Common myeloid progenitor, CD34-positive (primary cell): ENCODE measurements around the gene PPP1R16B.

Source experiments
- CTCF ChIA-PET: fragments of 350-600 bp; sonication (Branson Sonifier 250); formaldehyde crosslinking; loops from one replicate; lab custom pipeline; 2021; ENCODE audit warnings: antibody characterized with exemption; lab: Charles Lee
- POLR2A ChIA-PET: fragments of 350-600 bp; sonication (Branson Sonifier 250); formaldehyde crosslinking; loops from one replicate; lab custom pipeline; 2021; ENCODE audit warnings: antibody characterized with exemption; lab: Charles Lee
- DNase-seq, 3 donors: peaks; one replicate each; pipeline versions ENCODE4 v3.0.0 to v3.0.0-alpha.2; 2013
- H3K27ac ChIP-seq, 2 experiments: 1 replicate in 1 of 2; 2 replicates in 1 of 2; pipeline ENCODE4 v1.7.0; 2013; ENCODE audit warnings: inconsistent platforms in 2 of 2, low read length in 2 of 2, mild to moderate bottlenecking in 2 of 2, low read depth in 1 of 2, moderate library complexity in 1 of 2; ENCODE audit not compliant: severe bottlenecking in 2 of 2, insufficient read depth in 1 of 2, poor library complexity in 1 of 2
- H3K27me3 ChIP-seq, 5 experiments: replicated peaks in 2 of 5; 1 replicate in 3 of 5; 2 replicates in 2 of 5; pipeline versions ENCODE4 v1.6.1 to v1.7.0; 2013; ENCODE audit warnings: low read length in 4 of 5, mild to moderate bottlenecking in 2 of 5, moderate library complexity in 2 of 5, inconsistent platforms in 1 of 5; ENCODE audit not compliant: insufficient read depth in 5 of 5, control insufficient read depth in 4 of 5
- H3K36me3 ChIP-seq, 4 experiments: 1 replicate in 2 of 4; 2 replicates in 2 of 4; pipeline versions ENCODE4 v1.6.1 to v1.7.0; 2013; ENCODE audit warnings: low read length in 3 of 4, control low read depth in 1 of 4, mild to moderate bottlenecking in 1 of 4; ENCODE audit not compliant: control insufficient read depth in 4 of 4, insufficient read depth in 4 of 4
- H3K4me1 ChIP-seq, 4 experiments: 1 replicate in 3 of 4; 2 replicates in 1 of 4; pipeline versions ENCODE4 v1.6.1 to v1.7.1; 2013; ENCODE audit warnings: low read length in 3 of 4, mild to moderate bottlenecking in 3 of 4, control low read depth in 1 of 4, inconsistent platforms in 1 of 4, moderate library complexity in 1 of 4; ENCODE audit not compliant: control insufficient read depth in 4 of 4, insufficient read depth in 4 of 4; ENCODE audit errors: control extremely low read depth in 1 of 4
- H3K4me3 ChIP-seq, 7 experiments: 1 replicate in 4 of 7; 2 replicates in 3 of 7; pipeline versions ENCODE4 v1.5.1 to v1.7.0; 2013; ENCODE audit warnings: mild to moderate bottlenecking in 7 of 7, low read length in 6 of 7, moderate library complexity in 6 of 7, inconsistent platforms in 2 of 7, low read depth in 2 of 7, control low read depth in 1 of 7; ENCODE audit not compliant: insufficient read depth in 4 of 7, control insufficient read depth in 1 of 7; ENCODE audit errors: extremely low read depth in 1 of 7
- H3K9me3 ChIP-seq, 5 experiments: 1 replicate in 4 of 5; 2 replicates in 1 of 5; pipeline versions ENCODE4 v1.6.1 to v1.7.1; 2013; ENCODE audit warnings: low read length in 4 of 5, mild to moderate bottlenecking in 2 of 5, inconsistent platforms in 1 of 5, low read depth in 1 of 5, moderate library complexity in 1 of 5; ENCODE audit not compliant: control insufficient read depth in 4 of 5, insufficient read depth in 2 of 5; ENCODE audit errors: control extremely low read depth in 1 of 5
- WGBS: methylation state at CpG from one replicate; pipeline ENCODE4 v1.1.5; 2013; ENCODE audit not compliant: insufficient coverage; 5-methylcytosine and 5-hydroxymethylcytosine counted together

PPP1R16B gene

GRCh38 chr20:38895098-38895949 is 89.8 kb downstream of the PPP1R16B start:
- peaks cover 0 to 3% (median 0%) of the 10 kb centered on the region in 4 experiments for H3K36me3 ChIP-seq
- CTCF ChIA-PET = interaction anchor here (0.8 to 1.8 kb wide), 9 partner anchors 10 to 88 kb away, joined by 3 to 8 read pairs (median 4); no protein-coding TSS in a partner anchor
- H3K9me3 ChIP-seq = no peaks in the 10 kb centered on the region
- peaks cover 0 to 9% (median 3%) of the 10 kb centered on the region in 4 experiments for H3K4me1 ChIP-seq
- no peak overlapping the region for H3K4me3 ChIP-seq
- no peak for DNase-seq
- no peaks in the 10 kb centered on the region for H3K27me3 ChIP-seq
- H3K27ac ChIP-seq = no peak overlapping the region
- 94% methylated on average over 8 of the region's 9 CpGs for WGBS
- POLR2A ChIA-PET = interaction anchor here (0.6 kb wide), 1 partner anchor 131 kb away, joined by 3 read pairs; no protein-coding TSS in a partner anchor

GRCh38 chr20:38896009-38896594 is 90.6 kb downstream of the PPP1R16B start:
- Histone ChIP-seq H3K9me3 (no peaks in the 10 kb centered on the region), H3K4me1 (peaks cover 0 to 9% (median 8%) of the 10 kb centered on the region in 4 experiments), H3K4me3 (no peak overlapping the region), H3K27me3 (no peaks in the 10 kb centered on the region), H3K27ac (no peak overlapping the region), H3K36me3 (peaks cover 0 to 6% (median 0%) of the 10 kb centered on the region in 4 experiments)
- ChIA-PET POLR2A (no interaction called here), CTCF (interaction anchor here (1.3 to 1.8 kb wide), 2 partner anchors 16 to 56 kb away, joined by 6 to 8 read pairs; no protein-coding TSS in a partner anchor)
- DNase-seq = no peak

DNA sequence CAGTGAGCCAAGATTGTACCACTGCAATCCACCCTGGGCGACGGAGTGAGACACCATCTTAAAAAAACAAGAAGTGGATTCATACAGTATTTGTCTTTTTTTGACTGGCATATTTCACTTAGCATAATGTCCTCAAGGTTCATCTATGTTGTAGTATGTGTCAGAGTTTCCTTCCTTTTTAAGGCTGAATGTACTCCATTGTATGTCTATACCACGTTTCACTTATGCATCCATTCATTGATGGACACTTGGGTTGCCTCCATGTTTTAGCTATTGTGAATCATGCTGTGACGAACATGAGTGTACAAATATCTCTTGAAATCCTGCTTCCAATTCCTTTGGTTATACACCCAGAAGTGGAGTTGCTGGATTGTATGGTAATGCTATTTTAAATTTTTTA is 91.8 kb downstream of the PPP1R16B start:
- Histone ChIP-seq H3K4me3 (no peak overlapping the region), H3K27ac (no peak overlapping the region), H3K9me3 (no peaks in the 10 kb centered on the region), H3K27me3 (no peaks in the 10 kb centered on the region), H3K36me3 (peaks cover 0 to 10% (median 0%) of the 10 kb centered on the region in 4 experiments), H3K4me1 (peaks cover 0 to 9% (median 7%) of the 10 kb centered on the region in 4 experiments)
- WGBS = no CpG with 5 or more reads among the region's 4 CpGs
- DNase-seq = no peak
- ChIA-PET CTCF (interaction anchor here (1.2 kb wide), 1 partner anchor 56 kb away, joined by 3 read pairs; no protein-coding TSS in a partner anchor), POLR2A (no interaction called here)

DNA sequence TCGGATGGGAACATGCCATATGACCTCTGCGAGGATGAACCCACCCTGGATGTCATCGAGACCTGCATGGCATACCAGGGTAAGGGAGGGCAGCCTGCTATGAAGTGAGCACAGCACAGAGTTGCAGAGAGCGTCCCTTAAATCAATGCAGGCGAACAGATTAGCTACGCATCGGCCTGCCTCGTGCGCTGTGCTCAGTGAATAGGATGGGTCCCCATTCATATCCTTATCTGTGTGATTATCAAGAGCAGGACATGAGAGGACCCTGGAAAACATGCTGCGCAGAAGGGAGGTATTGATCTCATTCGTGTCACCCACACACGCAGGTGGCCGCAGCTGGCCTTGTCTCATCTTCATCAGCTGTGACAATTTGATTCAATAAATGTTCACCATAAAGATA is 95.1 kb downstream of the PPP1R16B start:
- H3K27ac ChIP-seq = no peak overlapping the region
- POLR2A ChIA-PET = no interaction called here

GRCh38 chr20:38902601-38903000 is 97.1 kb downstream of the PPP1R16B start:
- Histone ChIP-seq H3K36me3 (peaks cover 4 to 45% (median 11%) of the 10 kb centered on the region in 4 experiments), H3K4me3 (no peak overlapping the region)
- POLR2A ChIA-PET = no interaction called here

More for the DNA sequence above, 95.1 kb downstream of the PPP1R16B start:
- CTCF ChIA-PET = interaction anchor here (1.5 kb wide), 1 partner anchor 11 kb away, joined by 4 read pairs; no protein-coding TSS in a partner anchor
- Histone ChIP-seq H3K4me3 (no peak overlapping the region), H3K9me3 (peaks cover 0 to 10% (median 0%) of the 10 kb centered on the region in 5 experiments), H3K36me3 (peaks cover 4 to 38% (median 7%) of the 10 kb centered on the region in 4 experiments), H3K27me3 (no peaks in the 10 kb centered on the region), H3K4me1 (peaks cover 0 to 9% (median 2%) of the 10 kb centered on the region in 4 experiments)
- 97% methylated on average over 9 of the region's 13 CpGs for WGBS
- DNase-seq = no peak

DNA sequence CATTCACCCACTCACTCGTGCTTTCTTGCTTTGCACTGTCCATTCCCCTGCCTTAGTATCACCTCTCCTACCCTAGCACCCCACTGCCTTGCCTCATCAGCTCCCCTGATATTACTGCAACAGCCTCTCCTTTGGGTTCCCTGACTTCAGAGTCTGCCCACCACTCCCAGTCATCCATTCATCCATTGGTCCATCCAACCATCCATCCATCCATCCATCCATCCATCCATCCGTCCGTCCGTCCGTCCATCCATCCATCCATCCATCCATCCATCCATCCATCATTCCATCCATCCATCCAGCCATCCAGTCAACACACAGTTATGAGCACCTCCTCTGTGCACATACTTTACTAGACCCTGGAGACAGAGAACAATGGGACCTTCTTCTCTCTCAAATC is 97.8 kb downstream of the PPP1R16B start:
- no peak for DNase-seq
- WGBS = 50% methylated on average over 2 of the region's 5 CpGs
- peaks cover 0 to 9% (median 2%) of the 10 kb centered on the region in 4 experiments for H3K4me1 ChIP-seq
- no peaks in the 10 kb centered on the region for H3K27me3 ChIP-seq
- no peak overlapping the region for H3K27ac ChIP-seq
- ChIA-PET CTCF (interaction anchor here (1.3 to 1.5 kb wide), 2 partner anchors 11 to 12 kb away, joined by 3 to 5 read pairs; no protein-coding TSS in a partner anchor), POLR2A (no interaction called here)
- peaks cover 4 to 52% (median 15%) of the 10 kb centered on the region in 4 experiments for H3K36me3 ChIP-seq
- no peak overlapping the region for H3K4me3 ChIP-seq
- H3K9me3 ChIP-seq = peaks cover 0 to 10% (median 0%) of the 10 kb centered on the region in 5 experiments

More at GRCh38 chr20:38902601-38903000, 97.1 kb downstream of the PPP1R16B start:
- Histone ChIP-seq H3K4me1 (peaks cover 0 to 9% (median 2%) of the 10 kb centered on the region in 4 experiments), H3K9me3 (peaks cover 0 to 10% (median 0%) of the 10 kb centered on the region in 5 experiments), H3K27ac (no peak overlapping the region), H3K27me3 (no peaks in the 10 kb centered on the region)
- CTCF ChIA-PET = interaction anchor here (0.8 kb wide), 1 partner anchor 10 kb away, joined by 3 read pairs; no protein-coding TSS in a partner anchor
- WGBS = 99% methylated on average over 8 of the region's 8 CpGs
- DNase-seq = no peak
